GM21526 (cell line): ENCODE data around the gene HAPLN1.
"Not testable (repeated sequence)": the region's sequence is repeated elsewhere in the genome, so short reads cannot be mapped to it uniquely, and the experiment has no call there.

Experiments
- ATAC-seq: cut with Tn5 transposase; IDR thresholded peaks from one replicate; pipeline ENCODE4 v1.9.1; 2021; ENCODE audit warnings: moderate library complexity; ENCODE audit not compliant: unreplicated experiment, low FRiP score

The HAPLN1 gene

GRCh38 chr5:83720836-83721537 is at the start of gene HAPLN1:
HAPLN1 (minus strand) TSS chr5:83720855; CDS start chr5:83673523, 47,332 bp downstream.
- ATAC-seq = no peak

GRCh38 chr5:83767409-83767992 is 46.8 kb upstream of the HAPLN1 start:
- no peak for ATAC-seq

GRCh38 chr5:83764101-83764500 is 43.4 kb upstream of the HAPLN1 start:
- no peak for ATAC-seq

- ATAC-seq = no peak
Measured at GRCh38 chr5:83760579-83760978, 39.9 kb upstream of the HAPLN1 start.

- ATAC-seq = no peak
Measured at GRCh38 chr5:83752700-83753099, 32.0 kb upstream of the HAPLN1 start.

DNA sequence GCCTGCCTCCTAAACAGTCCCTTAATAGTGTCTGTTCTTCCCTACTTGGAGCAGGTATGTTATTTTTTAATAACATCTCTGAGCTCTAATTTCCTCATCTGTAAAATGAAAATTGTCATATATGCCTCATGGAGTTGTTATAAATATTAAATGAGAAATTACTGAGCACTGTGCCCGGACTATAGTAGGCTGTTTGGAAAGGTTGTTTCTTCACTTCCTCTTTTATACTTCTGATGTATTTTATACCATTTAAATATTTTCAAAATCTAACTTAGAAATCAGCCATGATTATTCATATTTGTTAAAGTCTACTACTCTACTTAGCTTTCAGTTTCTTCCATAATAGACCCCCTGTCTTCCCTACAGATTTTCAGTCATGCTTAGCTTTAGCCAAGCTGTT is 30.5 kb upstream of the HAPLN1 start:
- no peak for ATAC-seq

DNA sequence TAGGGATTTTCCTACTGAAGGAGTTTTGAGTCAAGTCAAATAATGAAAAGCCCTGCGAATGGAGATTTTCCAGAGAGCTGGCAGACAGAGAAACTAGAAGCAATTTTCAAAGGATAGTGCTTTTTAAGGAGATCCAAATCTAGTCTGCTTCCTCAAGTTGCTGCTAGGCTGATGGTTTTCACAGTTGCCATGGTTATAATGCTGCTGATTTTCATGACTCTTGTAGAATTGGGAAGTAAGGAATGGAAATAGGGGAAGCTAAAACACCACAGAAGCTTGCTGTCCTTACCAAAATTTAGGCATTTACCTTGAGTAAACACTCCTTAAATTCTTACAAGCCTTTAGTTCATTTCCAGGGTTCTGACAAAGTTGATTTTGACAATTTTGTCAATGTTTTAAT is 30.1 kb upstream of the HAPLN1 start:
- ATAC-seq = no peak

- no peak for ATAC-seq
Measured at GRCh38 chr5:83745816-83746215, 25.2 kb upstream of the HAPLN1 start.

DNA sequence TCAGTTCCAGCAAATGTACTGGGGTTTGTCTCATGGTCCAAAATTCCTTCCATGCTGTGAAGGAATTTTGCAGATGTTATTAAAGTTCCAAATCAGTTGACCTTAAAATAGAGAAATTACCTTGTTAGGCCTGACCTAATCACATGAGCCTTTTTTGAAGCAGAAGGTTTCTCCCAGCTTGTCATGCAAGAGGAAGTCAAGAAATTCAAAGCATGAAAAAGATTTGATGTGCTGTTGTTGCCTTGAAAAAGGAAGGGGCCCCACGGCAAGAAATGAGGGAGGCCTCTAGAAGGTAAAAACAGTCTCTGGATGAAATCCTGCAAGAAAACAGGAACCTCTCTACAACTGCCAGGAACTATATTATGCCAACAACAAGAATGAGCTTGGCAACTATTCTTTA is 24.2 kb upstream of the HAPLN1 start:
- ATAC-seq = no peak

DNA sequence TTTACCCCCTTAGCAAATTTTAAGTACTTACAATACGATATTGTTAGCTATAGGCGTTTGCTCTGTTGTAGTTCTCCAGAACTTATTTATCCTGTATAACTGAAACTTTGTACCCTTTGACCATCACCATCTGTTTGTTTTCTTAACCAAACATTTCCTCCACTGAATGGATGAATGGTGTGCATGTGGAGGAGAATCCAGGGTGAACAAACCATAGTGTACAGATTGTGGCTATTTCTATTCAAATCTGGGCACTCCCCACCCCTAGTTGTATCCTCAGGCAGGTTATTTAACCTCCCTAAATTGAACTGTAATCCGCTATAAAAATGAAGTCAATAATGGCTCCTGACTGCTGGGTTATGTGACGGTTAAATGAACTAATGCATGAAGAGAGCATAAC is 21.4 kb upstream of the HAPLN1 start:
- no peak for ATAC-seq

- no peak for ATAC-seq
Measured at GRCh38 chr5:83741571-83741970, 20.9 kb upstream of the HAPLN1 start.

GRCh38 chr5:83740741-83741140 is 20.1 kb upstream of the HAPLN1 start:
- peak; percentile 92 for ATAC-seq

DNA sequence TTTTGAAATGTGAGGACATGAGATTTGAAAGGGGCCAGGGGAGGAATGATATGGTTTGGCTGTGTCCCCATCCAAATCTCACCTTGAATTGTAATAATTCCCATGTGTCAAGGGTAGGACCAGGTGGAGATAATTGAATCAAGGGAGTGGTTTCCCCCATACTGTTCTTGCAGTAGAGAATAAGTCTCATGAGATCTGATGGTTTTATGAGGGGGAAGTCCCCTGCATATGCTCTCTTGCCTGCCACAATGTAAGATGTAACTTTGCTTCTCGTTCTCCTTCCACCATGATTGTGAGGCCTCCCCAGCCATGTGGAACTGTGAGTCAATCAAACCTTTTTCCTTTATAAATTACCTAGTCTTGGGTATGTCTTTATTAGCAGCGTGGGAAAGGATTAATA is 15.5 kb upstream of the HAPLN1 start:
- not testable (repeated sequence) for ATAC-seq

DNA sequence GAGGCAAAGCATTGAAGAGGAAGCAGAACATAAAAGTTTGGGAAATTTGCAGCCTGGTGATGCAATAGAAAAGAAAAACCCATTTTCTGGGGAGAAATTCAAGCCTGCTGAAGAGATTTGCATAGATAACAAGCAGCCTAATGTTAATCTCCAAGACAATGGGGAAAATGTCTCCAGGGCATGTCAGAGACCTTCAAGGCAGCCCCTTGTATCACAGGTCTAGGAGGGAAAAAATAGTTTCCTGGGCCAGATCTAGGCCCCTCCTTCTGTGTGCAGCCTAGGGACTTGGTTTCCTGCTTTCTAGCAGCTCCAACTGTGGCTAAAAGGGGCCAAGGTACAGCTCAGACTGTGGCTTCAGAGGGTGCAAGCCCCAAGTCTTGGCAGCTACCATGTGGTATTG is 14.4 kb upstream of the HAPLN1 start:
- ATAC-seq = not testable (repeated sequence)

DNA sequence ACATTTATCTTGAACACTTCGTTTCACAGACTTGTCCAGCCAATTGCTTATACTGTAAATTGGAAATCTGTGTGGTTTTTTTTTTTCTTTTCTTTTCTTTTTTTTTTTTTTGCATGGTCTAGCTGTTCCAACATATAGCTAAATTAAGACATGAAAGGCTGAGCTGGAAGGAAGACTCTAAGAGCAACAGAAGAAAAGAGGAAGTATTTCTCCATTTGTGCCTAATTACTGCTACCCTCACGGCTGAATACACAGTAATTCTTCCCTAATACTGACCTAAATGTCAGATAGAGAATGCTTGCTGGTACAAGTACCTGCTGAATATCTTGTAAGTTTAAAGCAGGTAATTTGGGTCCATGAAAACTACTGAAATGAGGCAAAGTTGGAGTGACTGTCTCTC is 11.0 kb upstream of the HAPLN1 start:
- ATAC-seq = no peak

GRCh38 chr5:83729362-83729761 is 8.7 kb upstream of the HAPLN1 start:
- no peak for ATAC-seq

DNA sequence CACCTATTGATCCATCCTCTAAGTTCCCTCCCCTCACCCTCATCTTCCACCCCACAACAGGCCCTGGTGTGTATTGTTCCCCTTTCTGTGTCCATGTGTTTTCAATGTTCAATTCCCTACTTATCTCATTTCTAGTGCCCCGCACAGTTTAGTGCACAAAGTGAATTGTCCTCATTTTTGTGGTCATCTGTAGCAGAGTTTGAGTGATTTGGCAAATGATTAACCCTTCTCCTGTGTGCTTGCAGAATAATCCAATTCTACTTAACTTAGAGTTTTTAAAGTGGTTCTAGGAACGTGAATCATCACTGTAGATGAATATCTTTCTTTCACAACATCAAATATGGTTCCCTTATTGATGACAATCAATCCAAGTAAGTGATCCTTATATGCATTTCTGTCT is 6.3 kb upstream of the HAPLN1 start:
- no peak for ATAC-seq

DNA sequence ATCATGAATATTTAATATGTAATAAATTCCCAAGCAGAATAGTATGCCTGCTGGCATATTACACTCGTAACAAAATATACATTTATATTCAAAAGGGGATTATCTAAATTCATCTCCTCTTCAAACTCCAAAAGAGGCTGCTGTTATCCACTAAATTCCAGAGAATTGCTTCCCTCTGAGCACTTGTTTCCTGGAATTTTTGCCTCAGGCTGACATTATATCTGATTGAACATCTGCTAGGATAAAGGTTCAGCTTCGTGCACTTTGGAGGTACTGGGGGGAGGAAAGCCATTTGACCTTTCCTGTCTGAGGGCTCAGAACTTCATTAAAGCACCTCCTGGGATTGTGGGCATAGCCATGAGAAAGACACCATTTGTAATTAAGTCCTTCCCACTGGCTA is 4.3 kb upstream of the HAPLN1 start:
- ATAC-seq = no peak

DNA sequence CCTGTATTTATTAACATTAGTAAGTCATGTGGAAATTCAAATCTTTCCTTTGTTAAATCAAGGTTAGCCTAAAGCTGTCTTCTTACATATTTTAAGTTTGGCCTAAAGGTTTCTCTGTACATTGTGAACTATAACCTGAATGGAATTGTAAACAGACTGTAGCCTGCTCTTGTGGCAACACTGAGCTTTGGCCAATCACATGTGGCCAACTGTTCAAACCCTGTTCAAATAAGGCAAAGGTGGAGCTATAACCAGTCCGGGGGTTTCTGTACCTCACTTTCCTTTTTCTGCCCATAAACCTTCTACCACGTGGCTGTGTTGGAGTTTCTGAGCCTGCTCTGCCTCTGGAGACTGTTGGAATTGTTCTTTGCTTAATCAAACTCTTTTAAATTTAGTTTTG is 3.3 kb upstream of the HAPLN1 start:
- ATAC-seq = no peak

- ATAC-seq = no peak
Measured at GRCh38 chr5:83723031-83723430, 2.4 kb upstream of the HAPLN1 start.

DNA sequence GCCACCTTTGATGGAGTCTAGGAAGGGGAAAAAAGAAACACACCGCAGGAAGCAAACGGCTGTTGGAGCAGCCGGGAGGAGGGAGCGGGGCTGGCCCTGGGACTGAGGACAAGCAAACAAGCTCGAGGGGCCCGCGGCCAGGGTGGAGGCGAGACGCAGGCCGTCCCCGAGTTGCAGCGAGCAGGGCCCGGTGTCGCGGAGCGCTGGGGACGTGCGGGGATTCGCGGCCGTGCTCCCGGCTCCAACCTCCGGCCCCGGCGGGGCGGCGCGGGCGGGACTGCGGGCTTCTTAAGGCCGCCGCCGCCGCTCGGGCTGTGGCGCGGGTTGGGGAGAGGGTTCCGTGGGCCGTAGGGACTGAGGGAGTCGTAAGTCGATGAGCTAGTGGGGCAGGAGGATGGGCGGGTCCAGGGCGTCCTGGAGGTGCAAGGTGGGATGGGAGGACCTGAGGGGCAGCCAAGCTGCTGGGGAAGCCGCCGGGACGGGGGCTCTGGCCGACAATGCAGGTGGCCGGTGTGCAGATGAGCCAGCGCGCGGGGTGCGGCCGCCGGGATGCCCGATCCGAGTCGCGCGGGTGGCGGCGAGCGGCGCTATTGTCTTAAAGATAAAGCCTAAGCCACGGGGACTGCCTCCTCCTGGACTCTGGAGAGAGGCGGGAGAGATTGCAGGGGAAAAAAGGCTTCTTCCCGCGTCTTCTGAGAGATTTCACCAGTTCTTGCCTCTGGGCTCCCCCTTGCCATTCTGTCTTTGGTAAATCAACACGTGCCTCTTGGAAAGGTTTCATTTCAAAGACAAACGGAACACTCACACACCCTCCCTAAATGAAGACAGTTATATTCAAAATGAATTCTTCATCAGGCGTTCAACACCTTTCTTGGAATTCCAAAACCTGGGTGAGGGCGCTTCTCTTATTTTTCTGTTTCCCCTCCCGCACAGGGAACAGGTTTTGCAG is 1.6 kb upstream of the HAPLN1 start:
- peak; percentile 70 for ATAC-seq
